HepG2 (cell line): Measurements from ENCODE around the gene ANKRD17. TPM values are rescaled to one million over a fixed set of nuclear protein-coding genes. Genes with fewer than 3 reads are reported as not detected.

Source experiments
- ATAC-seq: fragments of 200-7000 bp; cut with Tn5 transposase; 3 replicates; pipeline ENCODE4 v1.9.1; 2020; ENCODE audit warnings: mild to moderate bottlenecking, moderate library complexity
- BruUV-seq: library from RNA; stranded (reverse); fragments of 400-500 nt; replicated peaks from 2 replicates; lab custom pipeline; 2021; lab: Mats Ljungman, UMichigan
- CTCF ChIA-PET: fragments of 300-600 bp; formaldehyde crosslinking; extraction: SDS; loops from one replicate; lab custom pipeline; 2021; ENCODE audit warnings: low total read pairs, inconsistent platforms, low intra/inter-chr PET ratio; lab: Yijun Ruan, JAX
- POLR2A ChIA-PET: fragments of 350-600 bp; sonication (Branson Sonifier 250); formaldehyde crosslinking; loops from one replicate; lab custom pipeline; 2020; ENCODE audit warnings: antibody characterized with exemption, inconsistent platforms; lab: Yijun Ruan, JAX
- DNase-seq: peaks from one replicate; pipeline ENCODE4 v3.0.0-alpha.2; 2015; ENCODE audit warnings: low spot score
- FAIRE-seq: peaks from 3 replicates; lab custom pipeline; 2011; peaks lifted over from hg19 to GRCh38; lab: Jason Lieb, UNC
- H2AFZ ChIP-seq: one replicate; pipeline ENCODE4 v1.6.1; 2011; ENCODE audit warnings: low read length, inconsistent platforms
- H3K27ac ChIP-seq: fragments of 300-600 bp; 3 replicates; pipeline ENCODE4 v1.8.0; 2011; ENCODE audit warnings: mixed run types, mild to moderate bottlenecking, mixed read lengths, low read length, inconsistent platforms; ENCODE audit not compliant: insufficient read depth; ENCODE audit errors: extremely low read length
- H3K27me3 ChIP-seq, 2 experiments: fragments of 200-600 bp in 1 of 2; 2 replicates in 1 of 2; 3 replicates in 1 of 2; pipeline versions ENCODE4 v1.6.0 to v1.8.0; 2011; ENCODE audit warnings: low read length in 2 of 2, mild to moderate bottlenecking in 2 of 2, moderate library complexity in 2 of 2, inconsistent platforms in 1 of 2; ENCODE audit not compliant: insufficient read depth in 2 of 2, control insufficient read depth in 1 of 2
- H3K36me3 ChIP-seq, 2 experiments: fragments of 200-600 bp in 1 of 2; replicated peaks in 1 of 2; 2 replicates in 1 of 2; 3 replicates in 1 of 2; pipeline versions ENCODE4 v1.5.1 to v1.8.0; 2011; ENCODE audit warnings: low read length in 2 of 2, inconsistent platforms in 1 of 2; ENCODE audit not compliant: insufficient read depth in 2 of 2, control insufficient read depth in 1 of 2
- H3K4me1 ChIP-seq: 2 replicates; pipeline ENCODE4 v1.5.1; 2012; ENCODE audit warnings: low read length, inconsistent platforms; ENCODE audit not compliant: insufficient read depth
- H3K4me2 ChIP-seq: 2 replicates; pipeline ENCODE4 v1.6.0; 2011; ENCODE audit warnings: low read depth, low read length, inconsistent platforms
- H3K4me3 ChIP-seq, 3 experiments: fragments of 200-600 bp in 1 of 3; sonication (generic), shearing (Covaris generic) in 1 of 3; replicated peaks in 1 of 3; 2 replicates each; pipeline ENCODE4 v1.5.1; 2011 to 2016; ENCODE audit warnings: low read length in 3 of 3, inconsistent platforms in 2 of 3, low read depth in 2 of 3, mild to moderate bottlenecking in 2 of 3, control low read depth in 1 of 3, mixed read lengths in 1 of 3; ENCODE audit not compliant: insufficient read depth in 1 of 3
- H3K79me2 ChIP-seq: one replicate; pipeline ENCODE4 v1.6.1; 2011; ENCODE audit warnings: low read length, inconsistent platforms; ENCODE audit not compliant: insufficient read depth
- H3K9ac ChIP-seq: 2 replicates; pipeline ENCODE4 v1.6.0; 2011; ENCODE audit warnings: mild to moderate bottlenecking, low read depth, low read length, inconsistent platforms; ENCODE audit not compliant: insufficient read depth
- H3K9me3 ChIP-seq: 2 replicates; pipeline ENCODE4 v1.5.1; 2012; ENCODE audit warnings: mild to moderate bottlenecking, low read length
- H4K20me1 ChIP-seq: 2 replicates; pipeline ENCODE4 v1.6.0; 2011; ENCODE audit warnings: inconsistent platforms, mild to moderate bottlenecking, low read length, moderate library complexity; ENCODE audit not compliant: insufficient read depth
- CENPX ChIP-seq: sonication (generic); formaldehyde crosslinking; IDR thresholded peaks from 2 replicates; pipeline ENCODE4 v1.9.0; 2021; ENCODE audit warnings: mild to moderate bottlenecking, missing genetic modification reagents, moderate library complexity
- FOSL2 ChIP-seq: sonication (generic); formaldehyde crosslinking; IDR thresholded peaks from 2 replicates; pipeline ENCODE4 v1.4.0; 2020; ENCODE audit warnings: missing genetic modification reagents
- FOXM1 ChIP-seq: sonication (generic); formaldehyde crosslinking; IDR thresholded peaks from 2 replicates; pipeline ENCODE4 v1.5.0; 2020; ENCODE audit warnings: missing genetic modification reagents
- NCOA2 ChIP-seq: sonication (generic); formaldehyde crosslinking; IDR thresholded peaks from 2 replicates; pipeline ENCODE4 v1.8.0; 2022; ENCODE audit warnings: inconsistent platforms
- POGK ChIP-seq: sonication (generic); formaldehyde crosslinking; conservative IDR thresholded peaks from 2 replicates; pipeline ENCODE4 v1.8.0; 2022; ENCODE audit warnings: mild to moderate bottlenecking, moderate library complexity, missing genetic modification reagents
- TBP ChIP-seq: sonication (generic); formaldehyde crosslinking; IDR thresholded peaks from 2 replicates; pipeline ENCODE4 v1.5.0; 2020; ENCODE audit warnings: missing genetic modification reagents
- TFE3 ChIP-seq: IDR thresholded peaks from 2 replicates; pipeline ENCODE4 v1.6.1; 2016
- ZFP82 ChIP-seq: sonication (generic); formaldehyde crosslinking; IDR thresholded peaks from 2 replicates; pipeline ENCODE4 v1.5.1; 2020; ENCODE audit warnings: mild to moderate bottlenecking, missing genetic modification reagents, borderline replicate concordance
- ZNF205 ChIP-seq: IDR thresholded peaks from 2 replicates; pipeline ENCODE4 v1.6.1; 2018; ENCODE audit warnings: missing biosample characterization, missing genetic modification reagents
- ZNF891 ChIP-seq: sonication (generic); formaldehyde crosslinking; IDR thresholded peaks from 2 replicates; pipeline ENCODE4 v1.5.0; 2020; ENCODE audit warnings: mild to moderate bottlenecking, missing genetic modification reagents
- WGBS: methylation state at CpG from one replicate; pipeline ENCODE4 v1.1.6; 2017; ENCODE audit warnings: low lambda C conversion rate; 5-methylcytosine and 5-hydroxymethylcytosine counted together
- in situ Hi-C: cut with HindIII; loops from 2 replicates; pipeline ENCODE4 v1.10.0; 2017; ENCODE audit warnings: low pct_unique_long_range_greater_than_20kb; ENCODE audit not compliant: extremely low pct_ligation_motif_present
- intact Hi-C: fragments of 100-400 bp; cut with micrococcal nuclease; formaldehyde crosslinking; loops from one replicate; pipeline ENCODE4 v1.10.0; 2022; ENCODE audit not compliant: unreplicated experiment
- polyA plus RNA-seq, 8 experiments: library from polyadenylated mRNA; depleted of rRNA in 3 of 8; stranded (reverse) in 7 of 8; unstranded in 1 of 8; fragments of >200 nt; fragmentation: Illumina TruSeq in 4 of 8; extraction: Trizol in 4 of 8; gene quantifications; 2 replicates each; pipeline versions ENCODE4 v1.2.1 to v1.2.3, GENCODE V29; 2011 to 2016; ENCODE audit warnings: low read depth in 4 of 8, missing spikeins in 1 of 8, mixed read lengths in 1 of 8; ENCODE audit not compliant: insufficient read depth in 1 of 8
- total RNA-seq, 5 experiments: library from RNA; depleted of rRNA; stranded (reverse); fragments of >200 nt; fragmentation: Illumina TruSeq; extraction: Trizol; gene quantifications; 2 replicates each; pipeline ENCODE4 v1.2.3, GENCODE V29; 2016; ENCODE audit warnings: low read depth in 1 of 5
- TF ChIP-seq, protein P1 (sequence below): IDR thresholded peaks from 2 replicates; pipeline ENCODE4 v1.6.1; 2016; ENCODE audit warnings: mild to moderate bottlenecking, missing biosample characterization, missing genetic modification reagents
- TF ChIP-seq, protein P2 (sequence below): sonication (generic); formaldehyde crosslinking; IDR thresholded peaks from 2 replicates; pipeline ENCODE4 v1.4.0; 2020; ENCODE audit warnings: mild to moderate bottlenecking, missing genetic modification reagents
- TF ChIP-seq, protein P3 (sequence below): sonication (generic); formaldehyde crosslinking; IDR thresholded peaks from 2 replicates; pipeline ENCODE4 v1.4.0; 2020; ENCODE audit warnings: missing genetic modification reagents, borderline replicate concordance

Gene ANKRD17
- total and polyA plus RNA-seq, 2 of the 13 experiments (the other 11 are each of a cell fraction or from before 2014, with no cell fraction given), result 55.7 to 61.1 TPM

DNA sequence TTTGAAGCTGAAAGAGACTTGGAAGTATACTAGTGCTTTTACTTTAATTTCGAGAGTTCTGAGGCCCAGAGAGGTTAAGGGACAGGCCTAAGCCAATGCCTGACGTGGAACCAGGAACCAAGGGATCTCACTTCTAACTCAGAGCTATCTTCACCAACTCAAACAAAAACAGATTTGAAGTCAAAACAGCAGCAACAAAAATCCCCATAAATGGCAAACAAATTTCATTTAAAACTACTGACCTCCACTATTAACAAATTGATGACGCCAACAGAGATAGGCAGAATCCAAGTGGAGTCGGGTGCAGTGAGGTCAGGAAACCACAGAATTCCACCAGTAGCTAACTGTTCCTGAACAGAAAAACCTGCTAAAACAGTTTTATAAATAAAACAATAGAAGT is 194.1 kb downstream of the ANKRD17 start (continued):
- TF ChIP-seq ZFP82 (CRISPR knock-in tag) (no peak), FOXM1 (CRISPR knock-in tag) (no peak), CENPX (CRISPR knock-in tag) (no peak), TFE3 (CRISPR knock-in tag) (no peak)
- TF ChIP-seq, protein P1, sequence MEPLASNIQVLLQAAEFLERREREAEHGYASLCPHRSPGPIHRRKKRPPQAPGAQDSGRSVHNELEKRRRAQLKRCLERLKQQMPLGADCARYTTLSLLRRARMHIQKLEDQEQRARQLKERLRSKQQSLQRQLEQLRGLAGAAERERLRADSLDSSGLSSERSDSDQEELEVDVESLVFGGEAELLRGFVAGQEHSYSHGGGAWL (CRISPR knock-in tag), result no peak

- WGBS, result 95% methylated on average over 2 of the region's 2 CpGs
- Histone ChIP-seq H3K4me2 (no peak overlapping the region), H3K4me1 (no peaks in the 10 kb centered on the region), H3K79me2 (no peaks in the 10 kb centered on the region), H4K20me1 (no peaks in the 10 kb centered on the region), H2AFZ (no peak overlapping the region), H3K36me3 (peaks cover 0 to 28% of the 10 kb centered on the region in 2 experiments; a peak in 2 of 5 replicates), H3K9ac (no peak overlapping the region), H3K27ac (no peak overlapping the region), H3K9me3 (no peaks in the 10 kb centered on the region), H3K4me3 (no peak overlapping the region), H3K27me3 (no peaks in the 10 kb centered on the region)
- no peak for ATAC-seq
- in situ Hi-C loops (no loop called here), intact Hi-C loops (no loop called here)
- no peak for FAIRE-seq
- POLR2A ChIA-PET, result no interaction called here
- no TSS peak for BruUV-seq
- TF ChIP-seq POGK (no peak), ZNF205 (CRISPR knock-in tag) (no peak), NCOA2 (no peak), ZNF891 (CRISPR knock-in tag) (no peak), FOSL2 (no peak), TBP (no peak)
- TF ChIP-seq, protein P2, sequence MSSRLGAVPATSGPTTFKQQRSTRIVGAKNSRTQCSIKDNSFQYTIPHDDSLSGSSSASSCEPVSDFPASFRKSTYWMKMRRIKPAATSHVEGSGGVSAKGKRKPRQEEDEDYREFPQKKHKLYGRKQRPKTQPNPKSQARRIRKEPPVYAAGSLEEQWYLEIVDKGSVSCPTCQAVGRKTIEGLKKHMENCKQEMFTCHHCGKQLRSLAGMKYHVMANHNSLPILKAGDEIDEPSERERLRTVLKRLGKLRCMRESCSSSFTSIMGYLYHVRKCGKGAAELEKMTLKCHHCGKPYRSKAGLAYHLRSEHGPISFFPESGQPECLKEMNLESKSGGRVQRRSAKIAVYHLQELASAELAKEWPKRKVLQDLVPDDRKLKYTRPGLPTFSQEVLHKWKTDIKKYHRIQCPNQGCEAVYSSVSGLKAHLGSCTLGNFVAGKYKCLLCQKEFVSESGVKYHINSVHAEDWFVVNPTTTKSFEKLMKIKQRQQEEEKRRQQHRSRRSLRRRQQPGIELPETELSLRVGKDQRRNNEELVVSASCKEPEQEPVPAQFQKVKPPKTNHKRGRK (CRISPR knock-in tag), result no peak
- TF ChIP-seq, protein P3, sequence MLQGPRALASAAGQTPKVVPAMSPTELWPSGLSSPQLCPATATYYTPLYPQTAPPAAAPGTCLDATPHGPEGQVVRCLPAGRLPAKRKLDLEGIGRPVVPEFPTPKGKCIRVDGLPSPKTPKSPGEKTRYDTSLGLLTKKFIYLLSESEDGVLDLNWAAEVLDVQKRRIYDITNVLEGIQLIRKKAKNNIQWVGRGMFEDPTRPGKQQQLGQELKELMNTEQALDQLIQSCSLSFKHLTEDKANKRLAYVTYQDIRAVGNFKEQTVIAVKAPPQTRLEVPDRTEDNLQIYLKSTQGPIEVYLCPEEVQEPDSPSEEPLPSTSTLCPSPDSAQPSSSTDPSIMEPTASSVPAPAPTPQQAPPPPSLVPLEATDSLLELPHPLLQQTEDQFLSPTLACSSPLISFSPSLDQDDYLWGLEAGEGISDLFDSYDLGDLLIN (CRISPR knock-in tag), result no peak
- CTCF ChIA-PET, result no interaction called here
- no peak for DNase-seq
Observed at GRCh38 chr4:73055241-73055897, 203.2 kb downstream of the ANKRD17 start.
